OCI-M1 (cell line): Measurements from ENCODE around the gene KLB.
A peak's percentile ranks its signal among the peaks of the same experiment; 100 is the strongest.

Source experiments
- DNase-seq: peaks from one replicate; lab custom pipeline; 2025; lab: John Stamatoyannopoulos, UW

KLB gene

GRCh38 chr4:39464886-39465501 is 58.3 kb downstream of the KLB start:
- peak; percentile 84 for DNase-seq

GRCh38 chr4:39466747-39467146 is 60.0 kb downstream of the KLB start:
- DNase-seq, result no peak

GRCh38 chr4:39467464-39467863 is 60.7 kb downstream of the KLB start:
- DNase-seq, result no peak

GRCh38 chr4:39469429-39470077 is 62.8 kb downstream of the KLB start:
- DNase-seq, result peak; percentile 89

- no peak for DNase-seq
These were observed 63.7 kb downstream of the KLB start for GRCh38 chr4:39470402-39470801.

- DNase-seq, result no peak
These were observed 65.7 kb downstream of the KLB start for GRCh38 chr4:39472396-39472795.

GRCh38 chr4:39476187-39476895 is 69.6 kb downstream of the KLB start:
- DNase-seq, result no peak

- DNase-seq, result no peak
These were observed 73.5 kb downstream of the KLB start for GRCh38 chr4:39480251-39480650.

GRCh38 chr4:39480902-39481695 is 74.4 kb downstream of the KLB start:
- no peak for DNase-seq

GRCh38 chr4:39484582-39485272 is 78.0 kb downstream of the KLB start:
- no peak for DNase-seq

GRCh38 chr4:39486221-39486804 is 79.6 kb downstream of the KLB start:
- no peak for DNase-seq

GRCh38 chr4:39490322-39490721 is 83.6 kb downstream of the KLB start:
- DNase-seq, result no peak

GRCh38 chr4:39494354-39494753 is 87.6 kb downstream of the KLB start:
- DNase-seq, result no peak

- peak; percentile 3 for DNase-seq
These were observed 88.9 kb downstream of the KLB start for GRCh38 chr4:39495446-39496213.

GRCh38 chr4:39497909-39498726 is 91.4 kb downstream of the KLB start:
- no peak for DNase-seq

GRCh38 chr4:39498727-39499020 is 91.9 kb downstream of the KLB start:
- DNase-seq, result no peak
